CD4-positive, alpha-beta T cell (primary cell): Measurements from ENCODE around the gene PKD1L1. TPM values are rescaled to one million over a fixed set of nuclear protein-coding genes. Genes with fewer than 3 reads are reported as not detected.

Experiments used
- ATAC-seq: fragments of 200-7000 bp; cut with Tn5 transposase; one replicate; pipeline ENCODE4 v1.10.0; 2022; ENCODE audit warnings: mild to moderate bottlenecking; ENCODE audit not compliant: poor library complexity
- CTCF ChIA-PET: fragments of 350-600 bp; sonication (Branson Sonifier 250); formaldehyde crosslinking; loops from one replicate; lab custom pipeline; 2021; ENCODE audit warnings: antibody characterized with exemption, inconsistent platforms; lab: Charles Lee
- POLR2A ChIA-PET: fragments of 350-600 bp; sonication (Branson Sonifier 250); formaldehyde crosslinking; loops from one replicate; lab custom pipeline; 2021; ENCODE audit warnings: antibody characterized with exemption, inconsistent platforms; lab: Charles Lee
- DNase-seq, 14 experiments: peaks; one replicate each; pipeline ENCODE4 v3.0.0-alpha.2; 2013 to 2020; ENCODE audit warnings: mixed read lengths in 2 of 14
- H3K27ac ChIP-seq, 2 donors: one replicate each; pipeline versions ENCODE4 v1.5.1 to v1.7.0; 2013; ENCODE audit warnings: low read length in 2 of 2, low read depth in 1 of 2, mild to moderate bottlenecking in 1 of 2
- H3K27me3 ChIP-seq, 2 experiments: 1 replicate in 1 of 2; 2 replicates in 1 of 2; pipeline versions ENCODE4 v1.6.1 to v1.7.0; 2013; ENCODE audit warnings: low read length in 2 of 2, control low read depth in 1 of 2, mild to moderate bottlenecking in 1 of 2, moderate library complexity in 1 of 2; ENCODE audit not compliant: insufficient read depth in 2 of 2, control insufficient read depth in 1 of 2
- H3K36me3 ChIP-seq: one replicate; pipeline ENCODE4 v1.6.1; 2013; ENCODE audit warnings: low read length, control low read depth; ENCODE audit not compliant: insufficient read depth
- H3K4me1 ChIP-seq: one replicate; pipeline ENCODE4 v1.6.1; 2013; ENCODE audit warnings: low read length, control low read depth; ENCODE audit not compliant: insufficient read depth
- H3K4me3 ChIP-seq: one replicate; pipeline ENCODE4 v1.5.1; 2013; ENCODE audit warnings: mild to moderate bottlenecking, low read length, moderate library complexity
- H3K9me3 ChIP-seq, 2 experiments: 1 replicate in 1 of 2; 2 replicates in 1 of 2; pipeline versions ENCODE4 v1.6.1 to v1.7.0; 2013; ENCODE audit warnings: low read length in 2 of 2, mild to moderate bottlenecking in 2 of 2, control low read depth in 1 of 2, moderate library complexity in 1 of 2; ENCODE audit not compliant: control insufficient read depth in 1 of 2, insufficient read depth in 1 of 2
- H3K27ac Mint-ChIP-seq: one replicate; pipeline ENCODE4 v1.8.0; 2020; ENCODE audit warnings: mixed read lengths
- H3K27me3 Mint-ChIP-seq: one replicate; pipeline ENCODE4 v1.8.0; 2021; ENCODE audit warnings: mixed read lengths
- H3K36me3 Mint-ChIP-seq: one replicate; pipeline ENCODE4 v1.8.0; 2021; ENCODE audit warnings: low read depth, mixed read lengths
- H3K4me1 Mint-ChIP-seq: one replicate; pipeline ENCODE4 v1.8.0; 2021; ENCODE audit warnings: low read depth, mixed read lengths
- H3K4me3 Mint-ChIP-seq: one replicate; pipeline ENCODE4 v1.8.0; 2020; ENCODE audit warnings: mild to moderate bottlenecking, mixed read lengths
- H3K9me3 Mint-ChIP-seq: one replicate; pipeline ENCODE4 v1.8.0; 2020; ENCODE audit warnings: mixed read lengths
- intact Hi-C, 2 experiments: fragments of 100-400 bp; cut with DNase I in 1 of 2; cut with micrococcal nuclease in 1 of 2; formaldehyde crosslinking; loops; one replicate each; pipeline versions ENCODE4 v1.15.1 to v1.9.0; 2023 to 2025; cut with DNase I, micrococcal nuclease
- total RNA-seq, 174 experiments: library from RNA in 2 of 174; stranded (reverse) in 2 of 174; gene quantifications; one replicate each; pipeline ENCODE4 v1.2.3 and lab custom pipeline; 2021 to 2026
- TF ChIP-seq, protein P1 (sequence below): fragments of 200-600 bp; IDR thresholded peaks from one replicate; pipeline ENCODE4 v1.8.0; 2022; ENCODE audit warnings: antibody characterized with exemption, mild to moderate bottlenecking

Gene PKD1L1
- total RNA-seq, 2 experiments from 2014 or later, result 0.20 to 0.25 TPM

GRCh38 chr7:47763063-47763974, 184.9 kb downstream of the PKD1L1 start:
- Histone ChIP-seq H3K9me3 (no peaks in the 10 kb centered on the region), H3K4me3 (no peak overlapping the region), H3K36me3 (no peaks in the 10 kb centered on the region), H3K27me3 (no peaks in the 10 kb centered on the region), H3K4me1 (no peaks in the 10 kb centered on the region), H3K27ac (no peak overlapping the region)
- H3K4me3 Mint-ChIP-seq, result no peak overlapping the region
- H3K4me1 Mint-ChIP-seq, result no peaks in the 10 kb centered on the region
- intact Hi-C loops, result no loop called here
- ChIA-PET POLR2A (no interaction called here), CTCF (no interaction called here)
- peaks cover 2% of the 10 kb centered on the region for H3K9me3 Mint-ChIP-seq
- H3K27ac Mint-ChIP-seq, result no peak overlapping the region
- no peak for ATAC-seq
- no peaks in the 10 kb centered on the region for H3K36me3 Mint-ChIP-seq
- DNase-seq, result no peak
- no peaks in the 10 kb centered on the region for H3K27me3 Mint-ChIP-seq
- TF ChIP-seq, protein P1, sequence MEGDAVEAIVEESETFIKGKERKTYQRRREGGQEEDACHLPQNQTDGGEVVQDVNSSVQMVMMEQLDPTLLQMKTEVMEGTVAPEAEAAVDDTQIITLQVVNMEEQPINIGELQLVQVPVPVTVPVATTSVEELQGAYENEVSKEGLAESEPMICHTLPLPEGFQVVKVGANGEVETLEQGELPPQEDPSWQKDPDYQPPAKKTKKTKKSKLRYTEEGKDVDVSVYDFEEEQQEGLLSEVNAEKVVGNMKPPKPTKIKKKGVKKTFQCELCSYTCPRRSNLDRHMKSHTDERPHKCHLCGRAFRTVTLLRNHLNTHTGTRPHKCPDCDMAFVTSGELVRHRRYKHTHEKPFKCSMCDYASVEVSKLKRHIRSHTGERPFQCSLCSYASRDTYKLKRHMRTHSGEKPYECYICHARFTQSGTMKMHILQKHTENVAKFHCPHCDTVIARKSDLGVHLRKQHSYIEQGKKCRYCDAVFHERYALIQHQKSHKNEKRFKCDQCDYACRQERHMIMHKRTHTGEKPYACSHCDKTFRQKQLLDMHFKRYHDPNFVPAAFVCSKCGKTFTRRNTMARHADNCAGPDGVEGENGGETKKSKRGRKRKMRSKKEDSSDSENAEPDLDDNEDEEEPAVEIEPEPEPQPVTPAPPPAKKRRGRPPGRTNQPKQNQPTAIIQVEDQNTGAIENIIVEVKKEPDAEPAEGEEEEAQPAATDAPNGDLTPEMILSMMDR, result no peak

GRCh38 chr7:47762746-47763062, 185.6 kb downstream of the PKD1L1 start:
- TF ChIP-seq, protein P1, result no peak
- intact Hi-C loops, result no loop called here
- Mint-ChIP-seq H3K36me3 (no peaks in the 10 kb centered on the region), H3K9me3 (peaks cover 2% of the 10 kb centered on the region), H3K27me3 (no peaks in the 10 kb centered on the region), H3K4me1 (no peaks in the 10 kb centered on the region), H3K4me3 (no peak overlapping the region), H3K27ac (no peak overlapping the region)
- ATAC-seq (no peak), DNase-seq (no peak)
- ChIA-PET CTCF (no interaction called here), POLR2A (no interaction called here)
- Histone ChIP-seq H3K9me3 (no peaks in the 10 kb centered on the region), H3K4me3 (no peak overlapping the region), H3K36me3 (no peaks in the 10 kb centered on the region), H3K4me1 (no peaks in the 10 kb centered on the region), H3K27ac (no peak overlapping the region), H3K27me3 (no peaks in the 10 kb centered on the region)

GRCh38 chr7:47762207-47762606, 186.1 kb downstream of the PKD1L1 start:
- no peaks in the 10 kb centered on the region for H3K9me3 ChIP-seq
- ATAC-seq (no peak), DNase-seq (no peak)
- no peak overlapping the region for H3K27ac ChIP-seq
- no peaks in the 10 kb centered on the region for H3K36me3 Mint-ChIP-seq
- no peaks in the 10 kb centered on the region for H3K27me3 ChIP-seq
- no peak overlapping the region for H3K4me3 ChIP-seq
- TF ChIP-seq, protein P1, result no peak
- no peaks in the 10 kb centered on the region for H3K4me1 ChIP-seq
- H3K36me3 ChIP-seq, result no peaks in the 10 kb centered on the region
- no peaks in the 10 kb centered on the region for H3K27me3 Mint-ChIP-seq
- intact Hi-C loops, result no loop called here
- no peak overlapping the region for H3K27ac Mint-ChIP-seq
- ChIA-PET POLR2A (no interaction called here), CTCF (no interaction called here)
- no peaks in the 10 kb centered on the region for H3K4me1 Mint-ChIP-seq
- H3K9me3 Mint-ChIP-seq, result peaks cover 2% of the 10 kb centered on the region
- H3K4me3 Mint-ChIP-seq, result no peak overlapping the region
